GM23248 (cell line): Measurements from ENCODE around the gene ZNF646. TPM values are rescaled to one million over a fixed set of nuclear protein-coding genes. Genes with fewer than 3 reads are reported as not detected.
A peak's percentile ranks its signal among the peaks of the same experiment; 100 is the strongest.

Experiments used
- DNase-seq: peaks from one replicate; pipeline ENCODE4 v3.0.0-alpha.2; 2015
- H2AFZ ChIP-seq: fragments of 200-600 bp; sonication (generic); 2 replicates; pipeline ENCODE4 v1.6.1; 2016; ENCODE audit warnings: antibody characterized with exemption
- H3F3A ChIP-seq: fragments of 200-600 bp; sonication (generic); 2 replicates; pipeline ENCODE4 v1.6.1; 2016; ENCODE audit warnings: mild to moderate bottlenecking, antibody characterized with exemption, mixed run types; ENCODE audit not compliant: insufficient read depth
- H3K27ac ChIP-seq: fragments of 200-600 bp; sonication (generic); 2 replicates; pipeline ENCODE4 v1.5.1; 2016; ENCODE audit warnings: mild to moderate bottlenecking
- H3K27me3 ChIP-seq: fragments of 200-600 bp; sonication (generic); replicated peaks from 2 replicates; pipeline ENCODE4 v1.6.1; 2016; ENCODE audit warnings: mild to moderate bottlenecking; ENCODE audit not compliant: insufficient read depth
- H3K36me3 ChIP-seq: fragments of 200-600 bp; sonication (generic); 2 replicates; pipeline ENCODE4 v1.6.1; 2016; ENCODE audit warnings: low read depth, mild to moderate bottlenecking
- H3K4me1 ChIP-seq: fragments of 200-600 bp; sonication (generic); 2 replicates; pipeline ENCODE4 v1.6.1; 2016; ENCODE audit warnings: mild to moderate bottlenecking; ENCODE audit not compliant: insufficient read depth
- H3K4me2 ChIP-seq: fragments of 200-600 bp; sonication (generic); one replicate; pipeline ENCODE4 v1.6.1; 2016; ENCODE audit warnings: mild to moderate bottlenecking; ENCODE audit not compliant: unreplicated experiment
- H3K4me3 ChIP-seq: fragments of 200-600 bp; sonication (generic); 2 replicates; pipeline ENCODE4 v1.5.1; 2016; ENCODE audit warnings: mild to moderate bottlenecking
- H3K79me2 ChIP-seq: fragments of 200-600 bp; sonication (generic); 2 replicates; pipeline ENCODE4 v1.6.1; 2016; ENCODE audit warnings: mild to moderate bottlenecking; ENCODE audit not compliant: insufficient read depth
- H3K9ac ChIP-seq: fragments of 200-600 bp; sonication (generic); 2 replicates; pipeline ENCODE4 v1.6.1; 2016; ENCODE audit warnings: mild to moderate bottlenecking
- H3K9me2 ChIP-seq: fragments of 200-600 bp; sonication (generic); 2 replicates; pipeline ENCODE4 v1.6.1; 2016; ENCODE audit warnings: mixed run types, mild to moderate bottlenecking, moderate library complexity; ENCODE audit not compliant: insufficient read depth
- H3K9me3 ChIP-seq: fragments of 200-600 bp; sonication (generic); one replicate; pipeline ENCODE4 v1.6.1; 2017; ENCODE audit warnings: low read depth
- H4K20me1 ChIP-seq: fragments of 200-600 bp; sonication (generic); 2 replicates; pipeline ENCODE4 v1.6.0; 2016; ENCODE audit not compliant: insufficient read depth
- EZH2 ChIP-seq: fragments of 200-600 bp; sonication (generic); IDR thresholded peaks from 2 replicates; pipeline ENCODE4 v1.6.1; 2018; ENCODE audit warnings: antibody characterized with exemption, mild to moderate bottlenecking; ENCODE audit not compliant: insufficient read depth, poor library complexity, severe bottlenecking
- EZH2phosphoT487 ChIP-seq: fragments of 200-600 bp; sonication (generic); IDR thresholded peaks from 2 replicates; pipeline ENCODE4 v1.6.1; 2018; ENCODE audit warnings: antibody characterized with exemption, moderate library complexity, mild to moderate bottlenecking, low read depth; ENCODE audit not compliant: insufficient read depth
- WGBS, 2 experiments: methylation state at CpG; one replicate each; pipeline ENCODE4 v1.1.6; 2015 to 2017; ENCODE audit warnings: low lambda C conversion rate in 2 of 2, low coverage in 1 of 2; ENCODE audit errors: missing lambda C conversion rate in 2 of 2; 5-methylcytosine and 5-hydroxymethylcytosine counted together
- in situ Hi-C: fragments of 300-500 bp; cut with MboI; formaldehyde crosslinking; loops from 2 replicates; pipeline ENCODE4 v1.15.0; 2020
- polyA plus RNA-seq: library from polyadenylated mRNA; unstranded; fragments of >200 nt; fragmentation: Nextera tagmentation; extraction: Ambion mirVana; gene quantifications from 2 replicates; pipeline ENCODE4 v1.2.1, GENCODE V29; 2016
- total RNA-seq: library from RNA; depleted of rRNA; stranded (reverse); fragments of >200 nt; shearing (Covaris generic); gene quantifications from 2 replicates; pipeline ENCODE4 v1.2.3, GENCODE V29; 2014

ZNF646 gene
- total and polyA plus RNA-seq, 2 experiments from 2014 or later = 3.5 to 10.6 TPM

GRCh38 chr16:31071861-31072260, 2.4 kb upstream of the ZNF646 start:
- peak overlapping the region; percentile 82 for H3K4me2 ChIP-seq
- H3K9me2 ChIP-seq = no peaks in the 10 kb centered on the region
- peaks cover 88% of the 10 kb centered on the region for H3K79me2 ChIP-seq
- H3K36me3 ChIP-seq = no peaks in the 10 kb centered on the region
- H3K9ac ChIP-seq = peak overlapping the region; percentile 96
- no peaks in the 10 kb centered on the region for H3K9me3 ChIP-seq
- peak; percentile 90 for DNase-seq
- H2AFZ ChIP-seq = peak overlapping the region; percentile 70; the same call in 1 of the 2 replicates
- H3K27ac ChIP-seq = peak overlapping the region; percentile 94
- peaks cover 19% of the 10 kb centered on the region for H3F3A ChIP-seq
- H3K4me1 ChIP-seq = peaks cover 18% of the 10 kb centered on the region
- H4K20me1 ChIP-seq = no peaks in the 10 kb centered on the region
- no peaks in the 10 kb centered on the region for H3K27me3 ChIP-seq
- 3% methylated on average over 4 of the region's 4 CpGs for WGBS, 2 experiments
- TF ChIP-seq EZH2 (no peak), EZH2phosphoT487 (no peak)
- peak overlapping the region; percentile 93 for H3K4me3 ChIP-seq
- in situ Hi-C loops = no loop called here

- Histone ChIP-seq H3K9me2 (no peaks in the 10 kb centered on the region), H3K27me3 (no peaks in the 10 kb centered on the region), H3F3A (peaks cover 19% of the 10 kb centered on the region), H3K9me3 (no peaks in the 10 kb centered on the region), H2AFZ (peak overlapping the region; percentile 70), H3K4me3 (peak overlapping the region; percentile 93), H3K79me2 (peaks cover 88% of the 10 kb centered on the region), H3K4me2 (peak overlapping the region; percentile 82), H3K36me3 (peaks cover 2% of the 10 kb centered on the region; the same call in 1 of the 2 replicates), H3K27ac (peak overlapping the region; percentile 94), H3K4me1 (peaks cover 18% of the 10 kb centered on the region), H4K20me1 (no peaks in the 10 kb centered on the region), H3K9ac (peak overlapping the region; percentile 96)
- 0 to 1% methylated on average over 27 of the region's 27 CpGs for WGBS, 2 experiments
- TF ChIP-seq EZH2phosphoT487 (no peak), EZH2 (no peak)
- in situ Hi-C loops = no loop called here
- peak; percentile 72 for DNase-seq
These were observed 1.6 kb upstream of the ZNF646 start for GRCh38 chr16:31072540-31073141.

GRCh38 chr16:31073142-31073969, 866 bp upstream of the ZNF646 start:
- H3K9me2 ChIP-seq = no peaks in the 10 kb centered on the region
- H3K4me1 ChIP-seq = peaks cover 18% of the 10 kb centered on the region
- peaks cover 19% of the 10 kb centered on the region for H3F3A ChIP-seq
- in situ Hi-C loops = no loop called here
- H4K20me1 ChIP-seq = no peaks in the 10 kb centered on the region
- TF ChIP-seq EZH2 (no peak), EZH2phosphoT487 (no peak)
- H3K27ac ChIP-seq = peak overlapping the region; percentile 94
- peak overlapping the region; percentile 70 for H2AFZ ChIP-seq
- H3K4me3 ChIP-seq = peak overlapping the region; percentile 93
- no peaks in the 10 kb centered on the region for H3K27me3 ChIP-seq
- H3K9me3 ChIP-seq = no peaks in the 10 kb centered on the region
- WGBS, 2 experiments = 1 to 2% methylated on average over 51 to 71 of the region's 83 CpGs
- H3K4me2 ChIP-seq = peak overlapping the region; percentile 82
- peaks cover 88% of the 10 kb centered on the region for H3K79me2 ChIP-seq
- DNase-seq = peak; percentile 96
- peaks cover 2% of the 10 kb centered on the region; the same call in 1 of the 2 replicates for H3K36me3 ChIP-seq
- H3K9ac ChIP-seq = peak overlapping the region; percentile 96

GRCh38 chr16:31074814-31075183, 577 bp downstream of the ZNF646 start:
- DNase-seq = peak; percentile 57
- peak overlapping the region; percentile 77 for H3K4me2 ChIP-seq
- H3K79me2 ChIP-seq = peaks cover 88% of the 10 kb centered on the region
- in situ Hi-C loops = no loop called here
- peak overlapping the region; percentile 96 for H3K9ac ChIP-seq
- no peaks in the 10 kb centered on the region for H3K27me3 ChIP-seq
- peak overlapping the region; percentile 94 for H3K27ac ChIP-seq
- H3F3A ChIP-seq = peaks cover 19% of the 10 kb centered on the region
- no peaks in the 10 kb centered on the region for H3K9me3 ChIP-seq
- peaks cover 2% of the 10 kb centered on the region; the same call in 1 of the 2 replicates for H3K36me3 ChIP-seq
- H3K9me2 ChIP-seq = no peaks in the 10 kb centered on the region
- peaks cover 18% of the 10 kb centered on the region for H3K4me1 ChIP-seq
- no peaks in the 10 kb centered on the region for H4K20me1 ChIP-seq
- WGBS, 2 experiments = 2% methylated on average over 7 of the region's 7 CpGs
- peak overlapping the region; percentile 93 for H3K4me3 ChIP-seq
- peak overlapping the region; percentile 74 for H2AFZ ChIP-seq
- no peak for TF ChIP-seq EZH2phosphoT487
- no peak for TF ChIP-seq EZH2
